A673 (cell line): Measurements from ENCODE around the gene ACTN4.

Experiments
- EZH2 ChIP-seq: fragments of 200-600 bp; sonication (generic); IDR thresholded peaks from 2 replicates; pipeline ENCODE4 v1.6.1; 2017; ENCODE audit warnings: borderline replicate concordance, low read depth, mild to moderate bottlenecking, mixed read lengths, antibody characterized with exemption, low read length; ENCODE audit not compliant: poor library complexity, severe bottlenecking
- TF ChIP-seq, protein P1 (sequence below): fragments of 300-800, 200-600 bp; sonication (generic); conservative IDR thresholded peaks from 2 replicates; pipeline ENCODE4 v1.5.1; 2017; ENCODE audit warnings: low read depth, mild to moderate bottlenecking, antibody characterized with exemption, low read length, moderate library complexity, mixed read lengths

DNA sequence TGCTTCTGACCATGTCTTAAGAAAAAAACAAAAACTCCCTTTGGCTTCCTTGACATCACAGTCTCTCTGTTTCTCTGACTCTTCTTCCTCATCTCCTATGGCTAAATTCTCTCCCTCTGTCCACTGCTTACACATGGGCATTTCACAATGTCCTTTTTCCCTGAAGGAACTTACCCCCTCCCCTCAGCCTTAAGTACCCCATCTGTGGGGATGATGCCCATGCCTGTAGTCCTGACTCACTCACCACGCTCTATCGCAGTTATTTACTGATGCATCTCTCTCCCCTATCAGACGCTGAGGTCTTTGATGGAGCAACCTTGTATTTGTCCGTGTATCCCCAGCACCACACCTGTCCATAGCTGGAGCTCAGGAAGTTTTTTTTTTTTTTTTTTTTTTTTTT is 32.4 kb downstream of the ACTN4 start:
- TF ChIP-seq, protein P1, sequence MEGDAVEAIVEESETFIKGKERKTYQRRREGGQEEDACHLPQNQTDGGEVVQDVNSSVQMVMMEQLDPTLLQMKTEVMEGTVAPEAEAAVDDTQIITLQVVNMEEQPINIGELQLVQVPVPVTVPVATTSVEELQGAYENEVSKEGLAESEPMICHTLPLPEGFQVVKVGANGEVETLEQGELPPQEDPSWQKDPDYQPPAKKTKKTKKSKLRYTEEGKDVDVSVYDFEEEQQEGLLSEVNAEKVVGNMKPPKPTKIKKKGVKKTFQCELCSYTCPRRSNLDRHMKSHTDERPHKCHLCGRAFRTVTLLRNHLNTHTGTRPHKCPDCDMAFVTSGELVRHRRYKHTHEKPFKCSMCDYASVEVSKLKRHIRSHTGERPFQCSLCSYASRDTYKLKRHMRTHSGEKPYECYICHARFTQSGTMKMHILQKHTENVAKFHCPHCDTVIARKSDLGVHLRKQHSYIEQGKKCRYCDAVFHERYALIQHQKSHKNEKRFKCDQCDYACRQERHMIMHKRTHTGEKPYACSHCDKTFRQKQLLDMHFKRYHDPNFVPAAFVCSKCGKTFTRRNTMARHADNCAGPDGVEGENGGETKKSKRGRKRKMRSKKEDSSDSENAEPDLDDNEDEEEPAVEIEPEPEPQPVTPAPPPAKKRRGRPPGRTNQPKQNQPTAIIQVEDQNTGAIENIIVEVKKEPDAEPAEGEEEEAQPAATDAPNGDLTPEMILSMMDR = no peak
- no peak for TF ChIP-seq EZH2
